GM21576 (cell line): ENCODE measurements around the gene PARP8.

Experiments used
- ATAC-seq: cut with Tn5 transposase; IDR thresholded peaks from one replicate; pipeline ENCODE4 v1.9.1; 2021; ENCODE audit warnings: mild to moderate bottlenecking, moderate library complexity; ENCODE audit not compliant: unreplicated experiment

The PARP8 gene

GRCh38 chr5:50725800-50726474 is 59.5 kb downstream of the PARP8 start:
- no peak for ATAC-seq

- no peak for ATAC-seq
These were observed 60.2 kb downstream of the PARP8 start for GRCh38 chr5:50726475-50727148.

GRCh38 chr5:50727149-50727496 is 60.7 kb downstream of the PARP8 start:
- ATAC-seq = no peak

GRCh38 chr5:50727845-50728244 is 61.4 kb downstream of the PARP8 start:
- no peak for ATAC-seq

- ATAC-seq = no peak
These were observed 63.9 kb downstream of the PARP8 start for GRCh38 chr5:50730336-50730735.

- ATAC-seq = no peak
These were observed 64.4 kb downstream of the PARP8 start for GRCh38 chr5:50730841-50731240.

GRCh38 chr5:50733741-50734140 is 67.3 kb downstream of the PARP8 start:
- ATAC-seq = no peak

- no peak for ATAC-seq
These were observed 72.4 kb downstream of the PARP8 start for GRCh38 chr5:50738864-50739263.

- ATAC-seq = no peak
These were observed 74.4 kb downstream of the PARP8 start for GRCh38 chr5:50740832-50741231.

- peak; percentile 66 for ATAC-seq
These were observed 78.3 kb downstream of the PARP8 start for GRCh38 chr5:50744776-50745175.

GRCh38 chr5:50745221-50745910 is 78.9 kb downstream of the PARP8 start:
- ATAC-seq = no peak

GRCh38 chr5:50749181-50749580 is 82.7 kb downstream of the PARP8 start:
- no peak for ATAC-seq

- ATAC-seq = no peak
These were observed 83.4 kb downstream of the PARP8 start for GRCh38 chr5:50749873-50750272.

- peak; percentile 92 for ATAC-seq
These were observed 84.7 kb downstream of the PARP8 start for GRCh38 chr5:50751064-50751657.

- ATAC-seq = no peak
These were observed 86.4 kb downstream of the PARP8 start for GRCh38 chr5:50752800-50753199.

- no peak for ATAC-seq
These were observed 93.3 kb downstream of the PARP8 start for GRCh38 chr5:50759526-50760270.

- no peak for ATAC-seq
These were observed 96.9 kb downstream of the PARP8 start for GRCh38 chr5:50763351-50763750.

- no peak for ATAC-seq
These were observed 97.4 kb downstream of the PARP8 start for GRCh38 chr5:50763846-50764245.

- ATAC-seq = no peak
These were observed 99.6 kb downstream of the PARP8 start for GRCh38 chr5:50766042-50766441.

- no peak for ATAC-seq
These were observed 100.0 kb downstream of the PARP8 start for GRCh38 chr5:50766462-50766861.

GRCh38 chr5:50766967-50767366 is 100.5 kb downstream of the PARP8 start:
- ATAC-seq = no peak
